HG02571 (cell line): ENCODE results near the gene EMC10.

Experiments used
- ATAC-seq: cut with Tn5 transposase; IDR thresholded peaks from one replicate; pipeline ENCODE4 v1.9.1; 2021; ENCODE audit warnings: mild to moderate bottlenecking, moderate library complexity; ENCODE audit not compliant: unreplicated experiment

The EMC10 gene

DNA sequence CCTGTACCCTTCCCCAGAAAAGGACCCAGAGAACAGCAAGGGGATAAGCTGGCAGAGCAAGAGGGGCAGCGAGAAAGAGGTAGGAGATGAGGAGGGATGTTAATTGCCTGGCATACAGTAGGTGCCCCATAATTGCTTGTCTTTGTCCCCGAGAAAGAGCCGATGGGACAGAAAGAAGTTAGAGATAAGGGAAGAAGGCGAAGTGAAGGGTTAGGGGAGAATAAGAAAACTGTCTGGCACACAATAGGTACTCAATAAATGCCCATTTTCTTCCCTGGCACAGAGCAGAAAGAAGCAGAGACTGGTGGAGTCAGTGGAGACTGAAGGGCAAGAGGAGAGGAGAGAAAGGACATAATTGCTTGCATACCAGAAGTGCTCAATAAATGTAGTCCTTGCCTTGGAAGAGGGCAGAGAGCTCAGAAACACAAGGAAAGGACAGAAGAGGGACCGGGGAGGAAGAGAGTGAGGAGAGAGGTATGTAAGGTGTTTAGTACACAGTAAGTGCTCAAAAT is 18.8 kb downstream of the EMC10 start:
- ATAC-seq = no peak

DNA sequence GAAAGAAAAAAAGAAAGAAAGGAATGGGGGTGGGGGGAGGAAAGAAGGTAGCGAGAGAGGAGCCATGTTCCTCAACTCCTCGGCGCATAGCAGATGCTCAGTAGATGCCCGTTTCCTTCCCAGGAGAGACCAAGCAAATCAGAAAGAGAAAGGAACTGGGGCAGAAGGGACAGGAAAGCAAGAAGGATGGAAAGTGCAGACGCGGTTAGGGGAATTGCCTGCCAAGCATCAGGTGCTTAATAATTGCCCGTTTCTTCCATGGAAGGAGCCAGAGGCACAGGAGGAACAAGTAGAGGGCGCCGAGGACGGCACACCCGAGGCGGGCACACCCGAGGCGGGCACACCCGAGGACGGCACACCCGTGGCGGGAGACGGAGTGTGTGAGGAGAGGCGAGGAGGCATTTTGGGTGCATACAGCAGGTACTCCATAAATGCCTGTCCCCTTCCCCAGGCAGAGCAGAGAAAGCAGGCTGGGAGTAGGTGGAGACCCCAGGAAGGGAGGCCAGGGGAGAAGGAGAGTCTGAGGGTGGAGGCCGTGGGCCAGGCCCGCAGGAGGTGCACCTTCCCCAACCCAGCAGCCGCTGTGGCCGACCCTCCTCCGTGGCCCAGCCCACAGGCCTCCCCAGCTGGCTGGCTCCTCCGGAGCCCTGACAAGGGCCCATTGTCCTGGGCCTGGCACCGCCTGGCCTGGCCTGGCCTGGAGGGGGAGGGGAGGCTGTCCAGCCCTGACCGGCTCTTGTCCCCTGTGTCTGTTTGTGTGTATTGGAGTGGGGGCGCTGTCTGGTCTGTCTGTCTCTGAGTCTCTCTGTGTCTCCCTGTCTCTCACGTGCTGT is 20.1 kb downstream of the EMC10 start:
- ATAC-seq = no peak

DNA sequence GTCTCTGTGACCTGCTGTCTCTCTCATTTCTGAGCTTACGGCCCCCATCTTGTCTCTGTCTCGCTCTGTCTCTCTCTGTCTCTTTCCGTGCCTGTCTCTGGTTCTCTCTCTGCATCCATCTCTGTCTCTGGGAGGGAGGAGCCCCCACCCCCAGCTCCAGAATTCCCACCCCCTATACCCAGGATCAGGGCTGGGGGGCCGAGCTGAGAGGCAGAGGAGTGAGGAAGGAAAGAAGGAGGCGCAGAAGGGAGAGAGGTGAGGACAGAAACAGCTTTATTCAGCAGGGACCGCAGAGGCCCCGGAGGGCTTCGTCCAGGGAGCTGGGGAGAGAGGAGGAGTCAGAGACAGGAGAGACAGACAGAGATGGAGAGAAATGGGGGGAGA is 20.7 kb downstream of the EMC10 start:
- ATAC-seq = no peak

DNA sequence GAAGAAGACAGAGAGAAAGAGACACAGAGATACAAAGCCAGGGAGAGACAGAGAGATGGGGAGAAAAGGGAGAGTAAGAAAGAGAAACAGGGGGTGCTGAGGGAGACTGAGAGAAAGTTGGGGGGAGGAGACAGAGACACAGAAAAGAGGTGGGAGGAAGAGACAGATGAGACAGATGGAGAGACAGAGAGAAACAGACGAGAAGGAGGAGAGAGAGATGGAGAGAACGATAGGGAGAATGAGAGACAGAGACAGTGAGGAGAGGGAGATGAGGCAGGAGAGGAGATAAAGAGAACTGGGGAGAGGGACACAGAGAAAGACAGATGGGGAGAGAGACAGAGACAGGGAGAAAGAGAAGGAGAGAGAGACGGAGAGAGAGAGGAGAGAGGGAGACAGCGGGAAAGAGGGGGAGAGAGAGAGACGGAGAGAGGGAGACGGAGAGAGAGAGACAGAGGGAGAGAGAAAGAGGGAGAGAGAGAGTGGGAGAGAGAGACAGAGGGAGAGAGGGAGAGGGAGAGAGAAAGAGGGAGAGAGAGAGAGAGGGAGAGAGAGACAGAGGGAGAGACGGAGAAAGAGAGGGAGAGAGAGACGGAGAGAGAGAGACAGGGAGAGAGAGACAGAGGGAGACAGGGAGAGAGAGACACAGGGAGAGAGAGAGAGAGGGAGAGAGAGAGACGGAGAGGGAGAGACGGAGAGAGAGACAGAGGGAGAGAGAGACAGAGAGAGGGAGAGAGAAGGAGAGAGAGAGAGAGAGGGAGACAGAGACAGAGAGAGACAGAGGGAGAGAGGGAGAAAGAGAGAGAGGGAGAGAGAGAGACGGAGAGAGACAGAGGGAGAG is 22.1 kb downstream of the EMC10 start:
- ATAC-seq = no peak

DNA sequence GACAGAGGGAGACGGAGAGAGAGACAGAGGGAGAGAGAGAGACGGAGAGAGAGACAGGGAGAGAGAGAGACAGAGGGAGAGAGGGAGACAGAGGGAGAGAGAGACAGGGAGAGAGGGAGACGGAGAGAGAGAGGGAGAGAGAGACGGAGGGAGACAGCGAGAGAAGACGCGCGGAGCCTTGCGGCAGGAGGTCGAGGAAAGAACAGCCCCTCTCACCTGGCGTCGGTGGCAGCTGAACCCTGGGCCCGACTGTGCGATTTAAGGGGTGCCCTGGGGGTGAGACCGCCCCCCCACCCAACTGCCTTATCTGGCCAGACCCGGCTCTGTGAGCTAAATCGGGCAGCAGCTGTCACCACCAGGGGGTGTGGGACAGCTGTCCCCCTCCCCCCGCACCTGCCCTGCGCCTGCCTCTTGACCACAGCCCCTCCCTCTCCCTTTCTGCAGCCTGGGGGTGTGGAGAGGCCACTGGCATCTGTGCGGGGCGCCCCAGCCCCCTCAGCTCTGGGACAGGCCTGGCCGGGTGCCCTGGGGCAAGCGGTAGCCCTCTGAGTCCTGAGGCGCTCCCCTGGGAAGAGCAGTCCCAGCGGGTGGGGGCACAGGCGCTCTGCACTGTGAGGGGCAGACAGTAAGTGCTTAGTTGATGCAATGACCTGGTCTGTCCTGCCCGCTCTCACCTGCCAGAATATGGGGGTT is 23.9 kb downstream of the EMC10 start:
- ATAC-seq = no peak

DNA sequence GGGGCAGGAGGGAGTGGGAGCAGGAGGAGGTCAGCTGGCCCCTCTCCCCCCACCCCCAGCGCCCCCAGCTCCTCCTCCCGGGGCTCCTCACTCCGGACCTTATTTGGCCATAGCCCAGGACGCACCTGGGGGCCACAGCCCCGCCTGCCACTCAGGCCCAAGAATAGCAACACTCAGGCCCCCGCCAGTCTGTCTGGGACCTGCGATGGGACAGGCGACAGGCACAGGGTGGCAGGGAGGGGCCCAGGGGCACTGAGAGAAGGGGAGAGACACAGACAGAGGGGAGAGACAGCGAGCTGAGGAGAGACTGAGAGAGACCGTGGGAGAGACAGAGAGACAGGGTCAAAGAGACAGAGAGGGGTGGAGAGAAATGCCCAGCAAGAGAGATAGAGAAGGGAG is 24.4 kb downstream of the EMC10 start:
- ATAC-seq = no peak

DNA sequence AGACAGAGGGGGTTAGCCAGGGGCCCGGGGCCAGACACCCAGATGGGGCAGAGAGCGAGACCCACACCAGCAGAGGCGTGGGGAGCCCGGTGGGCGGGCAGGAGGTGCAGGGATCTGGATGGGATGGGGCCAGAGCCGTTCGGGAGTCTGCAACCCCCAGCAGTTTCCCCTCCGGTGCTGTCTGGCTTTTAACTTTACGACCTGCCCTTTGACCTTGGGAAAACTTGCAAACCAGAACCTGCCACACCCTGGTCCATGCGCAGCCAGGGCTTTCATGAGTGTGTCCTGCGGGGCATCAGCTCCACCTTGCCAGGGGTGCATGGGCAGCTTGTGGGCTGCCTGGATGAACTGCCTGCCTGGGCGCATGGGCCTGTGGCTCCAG is 24.9 kb downstream of the EMC10 start:
- no peak for ATAC-seq

DNA sequence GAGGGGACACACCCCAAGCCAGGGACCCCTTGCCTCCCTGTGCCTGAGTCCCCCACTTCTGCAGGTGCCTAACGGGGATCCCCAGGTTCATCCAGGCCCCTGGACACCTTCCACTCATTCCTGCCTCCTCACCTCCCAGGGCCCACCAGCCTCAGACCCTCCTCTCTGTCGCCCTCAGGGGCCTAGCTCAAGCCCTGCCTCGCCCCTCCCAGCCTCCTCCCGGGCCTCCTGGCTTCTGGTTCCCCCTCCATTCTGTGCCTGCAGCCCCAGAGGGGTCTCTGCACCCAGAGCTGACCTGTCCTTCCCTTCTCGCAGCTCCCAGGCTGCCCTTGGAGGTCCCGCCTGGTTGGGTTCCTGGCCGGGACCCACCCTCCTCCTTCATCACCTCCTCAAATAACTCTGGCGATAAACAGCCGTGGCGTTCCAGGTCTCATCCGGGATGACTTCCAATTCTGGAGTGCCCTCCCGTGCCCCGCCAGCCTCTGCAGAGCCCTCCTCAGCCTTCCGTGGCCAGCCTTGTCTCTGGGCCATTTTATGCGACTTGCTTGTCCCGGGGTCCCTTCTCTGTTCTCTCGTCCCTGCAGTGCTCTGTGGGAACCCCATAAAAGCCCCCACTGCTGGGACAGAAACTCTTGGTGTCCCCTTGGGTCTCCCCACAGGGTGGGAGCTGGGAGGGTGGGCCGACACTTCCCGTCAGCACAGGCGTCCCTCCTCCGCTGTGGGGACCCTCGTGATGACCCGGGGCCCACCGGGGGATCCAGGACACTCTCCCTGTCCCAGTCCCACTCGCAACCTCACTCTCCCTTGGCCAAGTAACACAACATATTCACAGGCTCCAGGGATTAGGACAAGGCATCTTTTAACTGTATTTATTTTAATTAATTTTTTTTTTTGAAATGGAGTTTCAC is 25.5 kb downstream of the EMC10 start:
- ATAC-seq = no peak

DNA sequence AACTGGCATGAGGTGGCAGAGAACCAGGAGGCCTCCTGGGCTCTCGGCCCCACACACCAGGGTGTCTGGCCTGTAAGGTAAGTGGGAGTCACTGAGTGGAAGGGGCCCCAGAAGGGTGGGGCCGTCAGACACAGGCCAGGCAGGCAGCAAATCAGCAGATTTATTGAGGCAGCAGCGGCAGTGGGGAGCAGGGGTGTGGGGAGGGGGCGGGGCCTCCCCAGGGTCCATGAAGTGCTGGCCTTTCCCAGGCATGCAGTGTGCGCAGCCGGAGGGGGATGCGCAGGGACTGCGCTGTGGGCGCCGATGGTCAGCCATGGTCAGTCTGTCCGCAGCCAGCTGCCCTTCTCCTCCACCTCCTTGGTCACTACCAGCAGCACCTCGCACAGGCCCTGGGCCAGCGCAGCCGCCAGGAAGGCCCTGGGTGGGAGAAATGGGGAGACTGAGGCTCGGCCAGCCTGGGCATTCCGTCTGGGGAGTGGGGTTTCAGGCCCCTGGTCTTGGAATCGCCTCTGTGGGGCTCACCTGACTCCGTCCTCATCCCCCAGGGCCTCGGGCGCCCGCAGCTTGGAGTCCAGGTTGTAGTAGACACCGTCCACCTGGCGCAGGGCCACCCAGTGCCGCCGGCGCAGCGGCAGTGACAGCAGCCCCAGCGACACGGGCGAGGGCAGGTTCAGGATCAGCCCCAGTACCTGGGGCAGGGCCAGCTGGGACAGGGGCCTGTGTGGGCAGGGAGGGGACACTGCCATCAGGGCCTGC is 29.7 kb downstream of the EMC10 start:
- ATAC-seq = no peak

DNA sequence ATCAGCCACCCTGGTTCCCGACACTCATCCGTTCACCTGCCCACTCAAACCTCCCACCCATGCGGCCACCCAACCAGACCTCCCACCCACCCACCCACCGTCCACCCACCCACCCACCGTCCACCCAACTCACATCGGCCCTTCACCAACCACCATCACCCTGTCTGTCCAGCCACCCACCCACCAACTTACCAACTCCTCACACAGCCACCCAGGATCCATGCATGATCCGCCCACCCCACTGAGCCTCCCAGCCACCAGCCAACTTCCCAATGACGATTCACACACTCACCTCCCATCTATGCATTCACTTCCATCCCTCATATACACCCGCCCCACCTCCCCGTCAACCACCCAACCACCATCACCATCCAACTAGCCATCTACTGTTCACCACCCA is 30.4 kb downstream of the EMC10 start:
- no peak for ATAC-seq

DNA sequence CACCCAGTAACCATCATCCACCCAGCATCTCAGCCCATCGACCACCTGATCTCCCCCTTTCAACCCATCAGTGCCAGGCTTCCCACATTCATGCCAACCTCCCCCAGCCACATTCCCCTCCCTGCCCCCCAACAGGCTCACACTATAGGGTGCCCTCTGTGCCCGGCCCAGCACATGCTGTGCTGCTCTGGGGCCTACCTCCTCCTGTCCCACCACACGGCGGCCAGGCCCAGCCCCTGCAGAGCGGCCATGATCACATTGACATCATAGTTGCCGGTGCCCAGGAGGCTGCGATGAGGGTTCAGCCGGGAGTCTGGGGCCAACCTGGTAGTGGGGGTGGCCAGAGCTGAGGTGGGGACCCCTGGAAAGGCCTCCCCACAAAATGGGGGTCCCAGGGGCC is 31.1 kb downstream of the EMC10 start:
- no peak for ATAC-seq

DNA sequence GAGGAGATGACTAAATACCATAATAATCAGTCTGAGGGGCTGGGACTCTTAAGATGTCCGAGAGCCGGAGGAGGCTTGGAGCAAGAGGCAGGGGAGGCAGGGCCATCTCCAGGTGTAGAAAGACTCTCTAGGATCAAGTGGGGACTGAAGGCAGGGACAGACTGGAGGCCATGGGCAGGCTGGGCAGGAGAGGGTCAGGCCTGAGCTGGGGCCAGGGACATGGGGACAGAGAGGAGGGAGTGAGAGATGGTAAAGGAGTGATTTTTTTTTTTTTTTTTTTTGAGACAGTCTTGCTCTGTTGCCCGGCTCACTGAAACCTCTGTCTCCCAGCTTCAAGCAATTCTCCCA is 32.5 kb downstream of the EMC10 start:
- ATAC-seq = no peak

DNA sequence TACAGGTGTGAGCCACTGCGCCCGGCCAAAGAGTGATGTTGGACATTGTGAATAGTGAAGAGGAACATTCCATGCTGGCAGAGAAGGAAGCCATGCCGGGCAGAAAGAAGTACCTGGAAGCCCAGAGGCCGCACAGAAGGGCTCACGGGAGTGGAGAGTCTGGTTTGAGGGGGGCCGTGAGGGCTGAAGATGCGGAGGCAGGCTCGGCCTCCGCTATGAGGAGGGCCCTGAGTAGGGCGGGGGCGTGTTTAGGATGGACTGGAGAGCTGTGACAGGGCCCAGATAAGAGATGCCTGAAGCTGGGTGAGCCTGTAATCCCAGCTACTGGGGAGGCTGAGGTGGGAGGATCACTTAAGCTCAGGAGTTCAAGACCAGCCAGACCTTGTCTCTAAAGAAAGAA is 33.1 kb downstream of the EMC10 start:
- ATAC-seq = no peak

DNA sequence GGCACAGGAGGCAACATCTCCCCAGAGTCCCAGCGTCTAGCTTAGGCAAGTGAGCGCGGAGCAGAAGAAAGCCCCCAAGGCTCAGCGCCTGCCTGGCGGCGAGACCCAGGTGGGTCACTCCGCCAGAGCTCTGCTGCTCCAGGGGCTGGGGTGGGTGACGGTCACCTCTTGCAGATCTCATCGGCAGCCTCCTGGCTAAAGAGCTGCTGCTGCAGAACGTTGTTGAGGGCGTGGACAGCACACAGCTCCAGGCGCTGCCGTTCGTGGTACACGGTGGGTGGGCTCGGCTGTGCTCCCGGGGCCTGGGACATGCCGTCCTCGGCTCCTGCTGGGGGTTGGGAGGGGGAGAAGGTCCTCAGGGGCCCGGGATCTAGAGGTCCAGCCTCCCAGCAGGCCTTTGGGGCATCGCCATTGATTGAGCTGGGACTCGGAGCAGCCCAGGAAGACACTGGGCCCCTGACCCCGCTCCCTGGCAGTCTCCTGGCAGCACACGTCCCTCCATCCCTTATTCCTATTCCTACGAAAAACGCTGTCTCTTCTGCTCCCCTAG is 33.9 kb downstream of the EMC10 start:
- ATAC-seq = no peak

DNA sequence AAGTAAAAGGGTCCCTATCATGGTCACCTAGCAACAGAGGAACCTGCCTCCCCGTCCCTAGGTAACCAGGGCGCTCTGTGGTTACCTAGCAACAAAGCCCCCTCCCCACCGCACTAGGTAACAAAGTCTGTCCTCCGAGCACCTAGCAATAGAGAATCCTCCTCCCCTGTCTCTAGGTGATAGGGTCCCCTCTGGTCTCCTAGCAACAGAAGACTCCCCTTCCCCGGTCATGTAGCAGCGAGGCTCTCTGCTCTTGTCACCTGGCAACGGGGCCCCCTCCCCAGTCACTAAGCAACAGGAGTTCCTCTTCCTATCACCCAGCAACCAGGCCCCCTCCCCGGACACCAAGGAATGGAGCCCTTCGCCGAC is 34.4 kb downstream of the EMC10 start:
- no peak for ATAC-seq

DNA sequence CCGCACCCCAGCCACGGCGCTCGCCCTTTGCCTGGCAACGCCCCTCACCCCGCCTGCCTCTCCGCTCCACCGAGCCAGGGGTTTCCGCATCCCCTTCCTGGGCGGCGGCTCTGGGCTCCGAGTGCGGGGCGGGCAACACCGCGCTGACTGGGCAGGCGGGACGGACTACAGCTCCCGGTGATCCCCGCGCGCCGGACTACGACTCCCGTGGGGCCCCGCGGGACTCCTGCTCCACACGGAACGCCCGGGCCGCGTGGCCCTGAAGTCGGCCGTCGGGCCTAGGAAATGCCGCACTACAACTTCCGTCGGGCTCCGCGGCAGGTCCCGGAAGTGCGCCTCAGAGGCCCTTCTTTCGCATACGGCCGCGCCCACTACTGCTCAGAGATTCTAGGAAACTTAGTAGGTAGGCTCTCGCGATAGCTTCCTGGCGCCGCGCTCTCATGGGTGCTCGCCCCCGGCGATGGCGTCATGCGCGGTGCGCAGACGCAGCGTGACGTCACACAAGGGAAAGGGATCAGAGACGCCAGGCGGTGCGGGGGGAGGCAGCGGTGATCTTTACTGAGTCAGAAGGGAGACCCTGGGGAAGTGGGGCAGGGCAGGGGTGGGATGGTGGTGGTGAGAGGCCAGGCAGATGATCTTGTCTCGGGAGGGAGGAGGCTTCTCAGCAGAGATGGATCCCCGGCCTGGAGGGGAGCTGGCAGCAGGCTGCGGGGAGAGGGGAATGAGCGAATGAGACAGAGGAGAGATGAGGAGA is 34.9 kb downstream of the EMC10 start, which contains the start of gene JOSD2:
TSS of gene JOSD2 (minus strand) at position 123 of the 754 bp plus-strand sequence. CDS start 760 bp downstream, outside the sequence.
- ATAC-seq = peak; percentile 82

DNA sequence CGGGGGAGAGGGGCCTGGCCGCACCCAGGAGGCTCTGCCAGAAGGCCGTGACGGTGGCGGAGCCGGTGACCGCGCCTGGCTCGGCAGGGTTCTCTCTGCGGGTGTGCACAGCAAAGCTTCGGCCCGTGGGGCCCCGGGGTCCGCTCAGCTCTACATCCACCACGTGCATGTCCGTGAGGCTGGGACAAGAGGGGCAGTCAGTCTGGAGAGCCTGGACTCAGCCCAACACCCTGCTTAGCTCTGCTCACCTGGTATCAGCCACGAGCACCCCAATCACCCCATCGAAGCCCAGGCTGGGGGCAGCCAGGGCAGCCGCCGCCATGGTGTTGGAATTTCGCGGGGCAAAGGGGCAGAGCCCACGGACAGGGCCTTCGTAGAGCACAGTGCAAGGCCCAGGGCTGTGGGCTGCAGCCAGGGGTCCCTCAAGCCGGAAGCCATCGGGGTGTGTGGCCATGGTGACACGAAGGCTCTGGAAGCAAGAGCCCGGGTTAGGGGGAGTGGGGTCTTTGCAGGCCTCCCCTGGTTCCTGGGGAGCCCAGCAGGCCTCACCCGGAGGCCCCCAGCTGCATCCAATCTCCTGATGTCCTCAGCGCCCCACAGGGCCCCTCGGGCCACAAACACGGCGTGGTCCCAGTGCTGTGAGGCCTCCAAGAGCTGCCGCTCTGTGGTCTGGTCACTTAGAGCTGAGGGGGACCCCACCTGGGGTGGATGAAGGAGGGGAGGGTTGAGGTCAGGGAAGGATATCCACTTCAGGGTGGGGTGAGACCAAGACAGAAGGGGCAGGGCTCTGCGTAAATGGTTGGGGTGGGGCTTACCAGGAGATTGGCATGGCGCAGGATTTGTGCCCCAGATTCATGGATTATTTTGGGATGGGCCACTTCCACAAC is 36.0 kb downstream of the EMC10 start:
- ATAC-seq = no peak
